T47D (cell line): ENCODE results near the gene RNF31.

Experiments used
- DNase-seq, 2 experiments: peaks; one replicate each; pipeline versions ENCODE4 v3.0.0 to v3.0.0-alpha.2; 2011 to 2012; ENCODE audit warnings: low read depth in 1 of 2, low spot score in 1 of 2
- JUND ChIP-seq: IDR thresholded peaks from 2 replicates; pipeline ENCODE4 v1.6.1; 2012; ENCODE audit warnings: low read depth
- in situ Hi-C: cut with HindIII; loops from 2 replicates; pipeline ENCODE4 v1.10.0; 2016; ENCODE audit warnings: low sequenced_read_pairs, low pct_unique_long_range_greater_than_20kb

RNF31 gene

GRCh38 chr14:24123424-24124417 is 23.6 kb upstream of the RNF31 start:
- no peak for DNase-seq
- in situ Hi-C loops, result no loop called here
- TF ChIP-seq JUND, result no peak

GRCh38 chr14:24126939-24127338 is 20.4 kb upstream of the RNF31 start:
- in situ Hi-C loops, result no loop called here
- TF ChIP-seq JUND, result no peak
- DNase-seq, result no peak

- TF ChIP-seq JUND, result no peak
- DNase-seq, result no peak
- in situ Hi-C loops, result no loop called here
Measured at GRCh38 chr14:24127673-24128072, 19.6 kb upstream of the RNF31 start.

- TF ChIP-seq JUND, result no peak
- in situ Hi-C loops, result no loop called here
- no peak for DNase-seq
Measured at GRCh38 chr14:24129410-24129998, 17.8 kb upstream of the RNF31 start.

GRCh38 chr14:24130380-24130716 is 16.9 kb upstream of the RNF31 start, which contains the start of gene FITM1:
FITM1 (plus strand) TSS chr14:24130659; CDS start chr14:24131564, 905 bp downstream.
- in situ Hi-C loops, result no loop called here
- TF ChIP-seq JUND, result no peak
- no peak for DNase-seq

- no peak for DNase-seq
- in situ Hi-C loops, result no loop called here
- no peak for TF ChIP-seq JUND
Measured at GRCh38 chr14:24130717-24131548, 16.4 kb upstream of the RNF31 start.

- no peak for DNase-seq
- in situ Hi-C loops, result no loop called here
- TF ChIP-seq JUND, result no peak
Measured at GRCh38 chr14:24131549-24131966, 15.7 kb upstream of the RNF31 start.

- in situ Hi-C loops, result no loop called here
- DNase-seq, result peak in 1 of 2 experiments; percentile 61
- TF ChIP-seq JUND, result no peak
Measured at GRCh38 chr14:24132061-24132685, 15.1 kb upstream of the RNF31 start.

- in situ Hi-C loops, result no loop called here
- no peak for DNase-seq
- no peak for TF ChIP-seq JUND
Measured at GRCh38 chr14:24132976-24133375, 14.3 kb upstream of the RNF31 start.

GRCh38 chr14:24133735-24134134 is 13.6 kb upstream of the RNF31 start:
- DNase-seq, result no peak
- in situ Hi-C loops, result no loop called here
- TF ChIP-seq JUND, result no peak

- no peak for TF ChIP-seq JUND
- in situ Hi-C loops, result no loop called here
Measured at GRCh38 chr14:24135584-24135833, 11.8 kb upstream of the RNF31 start.

More at GRCh38 chr14:24135584-24135833, 11.8 kb upstream of the RNF31 start:
- no peak for DNase-seq
